Keratinocyte (primary cell): ENCODE results near the gene EHMT1. TPM values are rescaled to one million over a fixed set of nuclear protein-coding genes. Genes with fewer than 3 reads are reported as not detected.

Source experiments
- DNase-seq: peaks from one replicate; pipeline ENCODE4 v3.0.0-alpha.2; 2011; ENCODE audit warnings: low read depth, missing footprints, low spot score
- FAIRE-seq: peaks from 2 replicates; lab custom pipeline; 2011; peaks lifted over from hg19 to GRCh38; lab: Jason Lieb, UNC
- H2AFZ ChIP-seq: 2 replicates; pipeline ENCODE4 v1.6.0; 2012; ENCODE audit warnings: low read length, control low read depth, inconsistent platforms; ENCODE audit not compliant: control insufficient read depth
- H3K27ac ChIP-seq: 2 replicates; pipeline ENCODE4 v1.5.1; 2011; ENCODE audit warnings: low read length; ENCODE audit not compliant: control insufficient read depth, insufficient read depth
- H3K27me3 ChIP-seq: 3 replicates; pipeline ENCODE4 v1.6.0; 2011; ENCODE audit warnings: low read length; ENCODE audit not compliant: control insufficient read depth, insufficient read depth; ENCODE audit errors: extremely low read depth
- H3K36me3 ChIP-seq, 2 experiments: 2 replicates in 1 of 2; 3 replicates in 1 of 2; pipeline ENCODE4 v1.5.1; 2011; ENCODE audit warnings: low read length in 2 of 2, mild to moderate bottlenecking in 1 of 2; ENCODE audit not compliant: control insufficient read depth in 2 of 2, insufficient read depth in 2 of 2; ENCODE audit errors: extremely low read depth in 1 of 2
- H3K4me1 ChIP-seq: 3 replicates; pipeline ENCODE4 v1.5.1; 2011; ENCODE audit warnings: low read length; ENCODE audit not compliant: control insufficient read depth, insufficient read depth; ENCODE audit errors: extremely low read depth
- H3K4me2 ChIP-seq: 3 replicates; pipeline ENCODE4 v1.6.0; 2011; ENCODE audit warnings: low read depth, low read length; ENCODE audit not compliant: control insufficient read depth, insufficient read depth; ENCODE audit errors: extremely low read depth
- H3K4me3 ChIP-seq, 3 experiments: fragments of 200-600 bp in 1 of 3; sonication (generic) in 1 of 3; 2 replicates in 2 of 3; 3 replicates in 1 of 3; pipeline ENCODE4 v1.5.1; 2011 to 2016; ENCODE audit warnings: low read length in 3 of 3, mild to moderate bottlenecking in 3 of 3, control low read depth in 2 of 3, inconsistent platforms in 1 of 3, low read depth in 1 of 3, mixed read lengths in 1 of 3, mixed run types in 1 of 3, moderate library complexity in 1 of 3; ENCODE audit not compliant: control insufficient read depth in 2 of 3, insufficient read depth in 2 of 3; ENCODE audit errors: extremely low read depth in 1 of 3
- H3K79me2 ChIP-seq: 2 replicates; pipeline ENCODE4 v1.6.0; 2012; ENCODE audit warnings: low read length; ENCODE audit not compliant: control insufficient read depth, insufficient read depth
- H3K9ac ChIP-seq: 3 replicates; pipeline ENCODE4 v1.6.0; 2011; ENCODE audit warnings: low read length; ENCODE audit not compliant: control insufficient read depth, insufficient read depth; ENCODE audit errors: extremely low read depth
- H3K9me1 ChIP-seq: 3 replicates; pipeline ENCODE4 v1.6.0; 2011; ENCODE audit warnings: low read length; ENCODE audit not compliant: control insufficient read depth, insufficient read depth; ENCODE audit errors: extremely low read depth
- H3K9me3 ChIP-seq: 2 replicates; pipeline ENCODE4 v1.5.1; 2012; ENCODE audit warnings: low read depth, low read length; ENCODE audit not compliant: control insufficient read depth
- H4K20me1 ChIP-seq: 3 replicates; pipeline ENCODE4 v1.6.0; 2011; ENCODE audit warnings: low read length; ENCODE audit not compliant: control insufficient read depth, insufficient read depth; ENCODE audit errors: extremely low read depth
- EZH2 ChIP-seq: IDR thresholded peaks from one replicate; pipeline ENCODE4 v1.6.1; 2012; ENCODE audit warnings: inconsistent platforms, mild to moderate bottlenecking, low read length, moderate library complexity
- dilution Hi-C: fragments of 300-500 bp; cut with MboI; formaldehyde crosslinking; loops from one replicate; pipeline ENCODE4 v1.7.0; 2020; ENCODE audit warnings: low sequenced_read_pairs; ENCODE audit not compliant: extremely low pct_ligation_motif_present
- polyA plus RNA-seq, 5 experiments: library from polyadenylated mRNA; depleted of rRNA in 3 of 5; stranded (reverse) in 3 of 5; stranded (forward) in 1 of 5; unstranded in 1 of 5; fragments of >200 nt; gene quantifications; 1 replicate in 1 of 5; 2 replicates in 3 of 5; 3 replicates in 1 of 5; pipeline versions ENCODE4 v1.2.1 to v1.2.3, GENCODE V29; 2011 to 2012; ENCODE audit warnings: missing spikeins in 2 of 5, low read depth in 1 of 5, low replicate concordance in 1 of 5
- TF ChIP-seq, protein P1 (sequence below), 3 experiments: IDR thresholded peaks in 1 of 3; conservative IDR thresholded peaks in 1 of 3; optimal IDR thresholded peaks in 1 of 3; 2 replicates in 2 of 3; 3 replicates in 1 of 3; pipeline versions ENCODE3 to v1.5.1; 2011; ENCODE audit warnings: low read length in 3 of 3, mild to moderate bottlenecking in 3 of 3, moderate library complexity in 2 of 3, control low read depth in 1 of 3, inconsistent platforms in 1 of 3; ENCODE audit not compliant: insufficient read depth in 2 of 3; ENCODE audit errors: extremely low read depth in 1 of 3

Gene EHMT1
- polyA plus RNA-seq, 1 donor (not counting 4 experiments of a cell fraction or from before 2014, with no cell fraction given) = 25.9 TPM

DNA sequence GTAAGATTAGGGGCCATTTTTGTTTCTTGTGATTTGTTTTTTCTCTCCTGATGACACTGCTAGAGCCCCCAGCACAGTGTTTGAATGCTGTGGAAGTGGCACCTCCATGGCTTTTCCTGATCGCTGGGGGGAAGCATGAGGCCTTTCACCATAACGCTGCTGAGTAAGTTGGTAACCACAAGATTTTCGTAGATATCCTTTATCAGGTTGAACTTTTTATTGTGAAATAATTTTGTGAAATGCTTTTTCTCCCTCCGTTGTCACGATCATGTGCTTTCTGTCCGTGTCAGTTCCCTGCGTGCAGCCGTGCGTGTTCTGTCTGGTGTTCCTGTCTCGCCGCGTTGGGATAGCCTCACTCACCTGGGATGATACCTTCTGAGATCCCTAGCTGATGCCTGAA, 59.4 kb downstream of the EHMT1 start:
- FAIRE-seq (no peak), DNase-seq (no peak)
- Histone ChIP-seq H3K9me3 (no peaks in the 10 kb centered on the region), H2AFZ (no peak overlapping the region), H3K4me2 (no peak overlapping the region), H4K20me1 (peaks cover 22% of the 10 kb centered on the region), H3K27ac (no peak overlapping the region), H3K79me2 (peaks cover 83% of the 10 kb centered on the region), H3K9me1 (no peaks in the 10 kb centered on the region), H3K9ac (no peak overlapping the region), H3K4me1 (no peaks in the 10 kb centered on the region), H3K27me3 (no peaks in the 10 kb centered on the region), H3K36me3 (peaks cover 2 to 3% of the 10 kb centered on the region in 2 experiments), H3K4me3 (no peak overlapping the region)
- TF ChIP-seq EZH2 = no peak
- TF ChIP-seq, protein P1, sequence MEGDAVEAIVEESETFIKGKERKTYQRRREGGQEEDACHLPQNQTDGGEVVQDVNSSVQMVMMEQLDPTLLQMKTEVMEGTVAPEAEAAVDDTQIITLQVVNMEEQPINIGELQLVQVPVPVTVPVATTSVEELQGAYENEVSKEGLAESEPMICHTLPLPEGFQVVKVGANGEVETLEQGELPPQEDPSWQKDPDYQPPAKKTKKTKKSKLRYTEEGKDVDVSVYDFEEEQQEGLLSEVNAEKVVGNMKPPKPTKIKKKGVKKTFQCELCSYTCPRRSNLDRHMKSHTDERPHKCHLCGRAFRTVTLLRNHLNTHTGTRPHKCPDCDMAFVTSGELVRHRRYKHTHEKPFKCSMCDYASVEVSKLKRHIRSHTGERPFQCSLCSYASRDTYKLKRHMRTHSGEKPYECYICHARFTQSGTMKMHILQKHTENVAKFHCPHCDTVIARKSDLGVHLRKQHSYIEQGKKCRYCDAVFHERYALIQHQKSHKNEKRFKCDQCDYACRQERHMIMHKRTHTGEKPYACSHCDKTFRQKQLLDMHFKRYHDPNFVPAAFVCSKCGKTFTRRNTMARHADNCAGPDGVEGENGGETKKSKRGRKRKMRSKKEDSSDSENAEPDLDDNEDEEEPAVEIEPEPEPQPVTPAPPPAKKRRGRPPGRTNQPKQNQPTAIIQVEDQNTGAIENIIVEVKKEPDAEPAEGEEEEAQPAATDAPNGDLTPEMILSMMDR (optimal IDR thresholded peaks at IDR 0.05 in 1 of 3, IDR thresholded peaks at IDR 0.05 in 1 of 3, conservative IDR thresholded peaks at IDR 0.05 in 1 of 3; ENCODE audit: extremely low read depth in 1 of 3, insufficient read depth in 2 of 3, low read length in 3 of 3) = no peak
- dilution Hi-C loops = no loop called here

DNA sequence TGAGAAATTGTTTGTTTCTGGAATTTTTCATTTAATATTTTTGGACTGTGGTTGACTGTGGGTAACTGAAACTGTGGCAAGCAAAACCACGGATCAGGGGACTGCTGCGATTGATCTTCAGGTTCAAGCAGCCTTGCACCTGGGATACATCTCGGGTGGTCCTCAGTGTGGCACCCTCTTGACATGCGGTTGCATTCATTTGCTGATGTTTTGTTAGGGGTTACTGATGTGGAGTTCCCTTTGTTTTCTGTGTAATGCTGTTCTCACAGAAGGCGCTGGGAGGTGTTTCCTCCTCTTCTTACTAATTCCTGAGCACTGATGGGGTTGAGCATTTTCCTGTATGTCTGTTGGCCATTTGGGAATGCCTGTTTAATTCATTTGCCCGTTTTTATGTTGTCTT, 60.4 kb downstream of the EHMT1 start:
- no peaks in the 10 kb centered on the region for H3K9me3 ChIP-seq
- H4K20me1 ChIP-seq = peaks cover 20% of the 10 kb centered on the region
- TF ChIP-seq, protein P1 (optimal IDR thresholded peaks at IDR 0.05 in 1 of 3, IDR thresholded peaks at IDR 0.05 in 1 of 3, conservative IDR thresholded peaks at IDR 0.05 in 1 of 3; ENCODE audit: extremely low read depth in 1 of 3, insufficient read depth in 2 of 3, low read length in 3 of 3) = no peak
- TF ChIP-seq EZH2 = no peak
- FAIRE-seq = no peak
- no peak overlapping the region for H2AFZ ChIP-seq
- no peak overlapping the region for H3K9ac ChIP-seq
- dilution Hi-C loops = no loop called here
- H3K36me3 ChIP-seq = peaks cover 2 to 3% of the 10 kb centered on the region in 2 experiments
- DNase-seq = no peak
- H3K4me1 ChIP-seq = no peaks in the 10 kb centered on the region
- H3K79me2 ChIP-seq = peaks cover 81% of the 10 kb centered on the region
- no peaks in the 10 kb centered on the region for H3K27me3 ChIP-seq
- no peak overlapping the region for H3K4me2 ChIP-seq
- H3K9me1 ChIP-seq = no peaks in the 10 kb centered on the region
- no peak overlapping the region for H3K4me3 ChIP-seq
- no peak overlapping the region for H3K27ac ChIP-seq
